ENCODE measurements around the gene RPS27.

The RPS27 gene

GRCh38 chr1:153984123-153984894 lies 6.3 kb upstream of the RPS27 start:
- H3K27ac ChIP-seq (ENCODE audit: low read length): no peak overlapping the region
- no peak for DNase-seq
- H2AFZ ChIP-seq (ENCODE audit: low read length): no peak overlapping the region
- H3K9me3 ChIP-seq (replicated peaks; ENCODE audit: insufficient read depth, low read length): no peaks in the 10 kb centered on the region
- 0 out of 2 replicates have a peak, but pooled peaks cover 2% of the 10 kb centered on the region for H3K4me1 ChIP-seq (ENCODE audit: low read length)
- H3K4me2 ChIP-seq (ENCODE audit: low read depth, low read length): no peak overlapping the region
- H3K4me3 ChIP-seq (ENCODE audit: low read length): no peak overlapping the region
- H3F3A ChIP-seq (ENCODE audit: insufficient read depth, low read length): peaks cover 9% of the 10 kb centered on the region
- no peak for TF ChIP-seq EZH2 (optimal IDR thresholded peaks at IDR 0.05; ENCODE audit: low read depth, low read length)
- TF ChIP-seq CTCF (IDR thresholded peaks at IDR 0.05; ENCODE audit: low read length): no peak
- TF ChIP-seq EZH2phosphoT487 (IDR thresholded peaks at IDR 0.05; ENCODE audit: low read length): no peak
- no peaks in the 10 kb centered on the region for H4K20me1 ChIP-seq (ENCODE audit: insufficient read depth, low read length)
- no peaks in the 10 kb centered on the region for H3K79me2 ChIP-seq (ENCODE audit: low read length)
- H3K9ac ChIP-seq (ENCODE audit: low read length): no peak overlapping the region
- peaks cover 5% of the 10 kb centered on the region; the same call in 1 of the 2 replicates for H3K27me3 ChIP-seq (replicated peaks; ENCODE audit: insufficient read depth, low read length)
- no peaks in the 10 kb centered on the region for H3K36me3 ChIP-seq (replicated peaks; ENCODE audit: insufficient read depth, low read length)
- H3K9me2 ChIP-seq (replicated peaks; ENCODE audit: insufficient read depth, low read length): no peaks in the 10 kb centered on the region

GRCh38 chr1:153985341-153985912 lies 5.1 kb upstream of the RPS27 start:
- Histone ChIP-seq H3K9me2 (replicated peaks; ENCODE audit: insufficient read depth, low read length) (no peaks in the 10 kb centered on the region), H3K4me2 (ENCODE audit: low read depth, low read length) (no peak overlapping the region), H3K27ac (ENCODE audit: low read length) (no peak overlapping the region), H3K9me3 (replicated peaks; ENCODE audit: insufficient read depth, low read length) (no peaks in the 10 kb centered on the region), H4K20me1 (ENCODE audit: insufficient read depth, low read length) (no peaks in the 10 kb centered on the region), H3K79me2 (ENCODE audit: low read length) (no peaks in the 10 kb centered on the region), H3K4me3 (ENCODE audit: low read length) (no peak overlapping the region), H2AFZ (ENCODE audit: low read length) (no peak overlapping the region), H3F3A (ENCODE audit: insufficient read depth, low read length) (peaks cover 9% of the 10 kb centered on the region), H3K4me1 (ENCODE audit: low read length) (0 out of 2 replicates have a peak, but pooled peaks cover 2% of the 10 kb centered on the region), H3K9ac (ENCODE audit: low read length) (no peak overlapping the region), H3K27me3 (replicated peaks; ENCODE audit: insufficient read depth, low read length) (peaks cover 5% of the 10 kb centered on the region; the same call in 1 of the 2 replicates), H3K36me3 (replicated peaks; ENCODE audit: insufficient read depth, low read length) (no peaks in the 10 kb centered on the region)
- TF ChIP-seq EZH2phosphoT487 (IDR thresholded peaks at IDR 0.05; ENCODE audit: low read length) (no peak), CTCF (IDR thresholded peaks at IDR 0.05; ENCODE audit: low read length) (no peak), EZH2 (optimal IDR thresholded peaks at IDR 0.05; ENCODE audit: low read depth, low read length) (no peak)
- DNase-seq: no peak

- TF ChIP-seq CTCF (IDR thresholded peaks at IDR 0.05; ENCODE audit: low read length) (no peak), EZH2phosphoT487 (IDR thresholded peaks at IDR 0.05; ENCODE audit: low read length) (no peak), EZH2 (optimal IDR thresholded peaks at IDR 0.05; ENCODE audit: low read depth, low read length) (no peak)
- no peaks in the 10 kb centered on the region for H3K9me2 ChIP-seq (replicated peaks; ENCODE audit: insufficient read depth, low read length)
- peaks cover 5% of the 10 kb centered on the region; the same call in 1 of the 2 replicates for H3K27me3 ChIP-seq (replicated peaks; ENCODE audit: insufficient read depth, low read length)
- H3K4me2 ChIP-seq (ENCODE audit: low read depth, low read length): peak within 1 kb of the TSS; percentile 85
- DNase-seq: no peak
- H3K27ac ChIP-seq (ENCODE audit: low read length): peak within 1 kb of the TSS; percentile 77
- H3K79me2 ChIP-seq (ENCODE audit: low read length): peaks cover 6% of the 10 kb centered on the region
- peak within 1 kb of the TSS; percentile 90 for H2AFZ ChIP-seq (ENCODE audit: low read length)
- H3K36me3 ChIP-seq (replicated peaks; ENCODE audit: insufficient read depth, low read length): no peaks in the 10 kb centered on the region; the same call in 1 of the 2 replicates
- no peaks in the 10 kb centered on the region for H3K9me3 ChIP-seq (replicated peaks; ENCODE audit: insufficient read depth, low read length)
- H3K9ac ChIP-seq (ENCODE audit: low read length): peak within 1 kb of the TSS; percentile 35; the same call in 1 of the 2 replicates
- 0 out of 2 replicates have a peak, but pooled peaks cover 2% of the 10 kb centered on the region for H3K4me1 ChIP-seq (ENCODE audit: low read length)
- H3K4me3 ChIP-seq (ENCODE audit: low read length): peak within 1 kb of the TSS; percentile 48
- H3F3A ChIP-seq (ENCODE audit: insufficient read depth, low read length): peaks cover 12% of the 10 kb centered on the region
- no peaks in the 10 kb centered on the region for H4K20me1 ChIP-seq (ENCODE audit: insufficient read depth, low read length)
Measured at GRCh38 chr1:153985941-153986761, 4.4 kb upstream of the RPS27 start, which contains the start of gene RAB13. RAB13 (minus strand) TSS chr1:153986339; CDS start chr1:153986236, 103 bp downstream.

All from MM.1S (cell line).